Activated CD8-positive, alpha-beta T cell treated with anti-CD3 and anti-CD28 coated beads for 36 hours (primary cell): ENCODE measurements around the gene BRSK2. TPM values are rescaled to one million over a fixed set of nuclear protein-coding genes. Genes with fewer than 3 reads are reported as not detected.

Experiments
- ATAC-seq: fragments of 200-7000 bp; cut with Tn5 transposase; one replicate; pipeline ENCODE4 v1.10.0; 2021; ENCODE audit warnings: mild to moderate bottlenecking, moderate library complexity
- CTCF ChIA-PET: fragments of 350-600 bp; sonication (Branson Sonifier 250); formaldehyde crosslinking; loops from one replicate; lab custom pipeline; 2021; ENCODE audit warnings: antibody characterized with exemption; lab: Charles Lee
- POLR2A ChIA-PET: fragments of 350-600 bp; sonication (Branson Sonifier 250); formaldehyde crosslinking; loops from one replicate; lab custom pipeline; 2021; ENCODE audit warnings: antibody characterized with exemption; lab: Charles Lee
- DNase-seq: peaks from one replicate; pipeline ENCODE4 v3.0.0-alpha.2; 2020
- H3K27ac Mint-ChIP-seq: one replicate; pipeline ENCODE4 v1.8.0; 2021; ENCODE audit warnings: mild to moderate bottlenecking, mixed read lengths
- H3K27me3 Mint-ChIP-seq: one replicate; pipeline ENCODE4 v1.8.0; 2021; ENCODE audit warnings: mixed read lengths
- H3K36me3 Mint-ChIP-seq: one replicate; pipeline ENCODE4 v1.8.0; 2021; ENCODE audit warnings: low read depth, mixed read lengths
- H3K4me1 Mint-ChIP-seq: one replicate; pipeline ENCODE4 v1.8.0; 2021; ENCODE audit warnings: low read depth, mixed read lengths
- H3K4me3 Mint-ChIP-seq: one replicate; pipeline ENCODE4 v1.8.0; 2021; ENCODE audit warnings: mild to moderate bottlenecking, moderate library complexity, mixed read lengths
- H3K9me3 Mint-ChIP-seq: one replicate; pipeline ENCODE4 v1.8.0; 2021; ENCODE audit warnings: mixed read lengths
- intact Hi-C: fragments of 100-400 bp; cut with micrococcal nuclease; formaldehyde crosslinking; loops from one replicate; pipeline ENCODE4 v1.10.0; 2022
- total RNA-seq, 2 experiments: library from RNA; stranded (reverse); gene quantifications; one replicate each; pipeline ENCODE4 v1.2.3, GENCODE V29; 2021
- TF ChIP-seq, protein P1 (sequence below): fragments of 200-600 bp; IDR thresholded peaks from one replicate; pipeline ENCODE4 v1.8.0; 2022; ENCODE audit warnings: antibody characterized with exemption, mild to moderate bottlenecking

BRSK2 gene
- total RNA-seq, 2 experiments from 2014 or later, result 1.1 to 2.0 TPM

DNA sequence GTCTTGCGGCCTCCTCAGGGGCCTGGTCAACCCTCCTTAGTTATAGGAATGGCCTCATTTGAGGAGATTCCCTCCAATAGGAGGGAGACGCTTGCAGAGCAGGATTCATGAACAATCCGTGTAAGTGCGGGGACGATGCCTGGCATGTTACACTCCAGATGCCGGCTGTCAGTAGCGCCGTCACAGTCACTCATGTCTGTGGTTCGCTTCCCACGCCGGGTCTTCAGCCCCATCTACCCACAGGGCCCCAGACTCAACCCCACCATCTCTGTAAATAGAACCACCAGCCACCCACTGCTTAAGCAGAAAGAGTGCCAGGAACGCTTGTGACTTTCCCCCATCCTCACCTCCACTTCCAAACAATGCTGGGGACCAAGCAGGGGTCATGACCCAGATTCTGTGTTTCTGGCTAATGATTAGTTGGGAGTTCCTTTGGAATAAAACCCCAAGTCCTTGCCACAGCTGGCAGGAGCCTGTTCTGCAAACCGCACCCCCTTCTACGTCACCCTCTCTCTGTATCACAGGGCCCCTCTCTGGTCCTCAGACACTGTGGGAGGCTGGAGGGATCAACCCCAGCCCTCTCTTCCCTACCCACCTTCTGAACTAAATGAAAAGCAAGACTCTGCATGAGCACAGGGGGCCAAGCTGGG, 41.5 kb upstream of the BRSK2 start:
- no peak overlapping the region for H3K27ac Mint-ChIP-seq
- ATAC-seq (no peak), DNase-seq (no peak)
- no peak overlapping the region for H3K4me3 Mint-ChIP-seq
- TF ChIP-seq, protein P1, sequence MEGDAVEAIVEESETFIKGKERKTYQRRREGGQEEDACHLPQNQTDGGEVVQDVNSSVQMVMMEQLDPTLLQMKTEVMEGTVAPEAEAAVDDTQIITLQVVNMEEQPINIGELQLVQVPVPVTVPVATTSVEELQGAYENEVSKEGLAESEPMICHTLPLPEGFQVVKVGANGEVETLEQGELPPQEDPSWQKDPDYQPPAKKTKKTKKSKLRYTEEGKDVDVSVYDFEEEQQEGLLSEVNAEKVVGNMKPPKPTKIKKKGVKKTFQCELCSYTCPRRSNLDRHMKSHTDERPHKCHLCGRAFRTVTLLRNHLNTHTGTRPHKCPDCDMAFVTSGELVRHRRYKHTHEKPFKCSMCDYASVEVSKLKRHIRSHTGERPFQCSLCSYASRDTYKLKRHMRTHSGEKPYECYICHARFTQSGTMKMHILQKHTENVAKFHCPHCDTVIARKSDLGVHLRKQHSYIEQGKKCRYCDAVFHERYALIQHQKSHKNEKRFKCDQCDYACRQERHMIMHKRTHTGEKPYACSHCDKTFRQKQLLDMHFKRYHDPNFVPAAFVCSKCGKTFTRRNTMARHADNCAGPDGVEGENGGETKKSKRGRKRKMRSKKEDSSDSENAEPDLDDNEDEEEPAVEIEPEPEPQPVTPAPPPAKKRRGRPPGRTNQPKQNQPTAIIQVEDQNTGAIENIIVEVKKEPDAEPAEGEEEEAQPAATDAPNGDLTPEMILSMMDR, result no peak
- H3K36me3 Mint-ChIP-seq, result no peaks in the 10 kb centered on the region
- intact Hi-C loops, result no loop called here
- H3K27me3 Mint-ChIP-seq, result no peaks in the 10 kb centered on the region
- no peaks in the 10 kb centered on the region for H3K9me3 Mint-ChIP-seq
- H3K4me1 Mint-ChIP-seq, result peaks cover 4% of the 10 kb centered on the region
- POLR2A ChIA-PET, result no interaction called here
- CTCF ChIA-PET, result no interaction called here

DNA sequence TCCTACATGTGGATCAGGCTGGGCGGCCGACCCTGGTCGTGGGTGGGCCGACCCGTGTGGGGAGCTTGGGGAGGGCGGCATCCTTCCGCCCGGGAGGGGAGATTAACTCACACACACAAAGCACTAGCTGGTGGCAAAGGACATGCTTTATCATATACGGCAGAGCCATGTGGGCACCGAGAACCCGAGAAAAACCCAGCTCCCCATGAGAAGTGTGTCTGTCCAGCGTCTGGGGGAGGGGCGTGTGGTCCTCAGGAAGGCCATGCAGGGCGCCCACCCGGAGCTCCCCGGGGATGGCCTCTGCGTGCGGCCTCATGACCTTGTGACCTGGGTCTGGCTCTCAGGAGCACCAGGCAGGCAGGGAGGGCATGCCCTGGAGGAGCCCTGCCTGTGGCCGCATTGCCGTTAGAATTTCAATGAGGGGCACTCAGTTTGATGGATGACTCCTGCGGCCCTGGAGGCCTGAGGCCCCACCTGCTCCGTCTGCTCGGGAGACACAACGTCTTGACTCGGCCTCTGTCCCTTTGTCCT, 40.9 kb upstream of the BRSK2 start:
- POLR2A ChIA-PET, result no interaction called here

DNA sequence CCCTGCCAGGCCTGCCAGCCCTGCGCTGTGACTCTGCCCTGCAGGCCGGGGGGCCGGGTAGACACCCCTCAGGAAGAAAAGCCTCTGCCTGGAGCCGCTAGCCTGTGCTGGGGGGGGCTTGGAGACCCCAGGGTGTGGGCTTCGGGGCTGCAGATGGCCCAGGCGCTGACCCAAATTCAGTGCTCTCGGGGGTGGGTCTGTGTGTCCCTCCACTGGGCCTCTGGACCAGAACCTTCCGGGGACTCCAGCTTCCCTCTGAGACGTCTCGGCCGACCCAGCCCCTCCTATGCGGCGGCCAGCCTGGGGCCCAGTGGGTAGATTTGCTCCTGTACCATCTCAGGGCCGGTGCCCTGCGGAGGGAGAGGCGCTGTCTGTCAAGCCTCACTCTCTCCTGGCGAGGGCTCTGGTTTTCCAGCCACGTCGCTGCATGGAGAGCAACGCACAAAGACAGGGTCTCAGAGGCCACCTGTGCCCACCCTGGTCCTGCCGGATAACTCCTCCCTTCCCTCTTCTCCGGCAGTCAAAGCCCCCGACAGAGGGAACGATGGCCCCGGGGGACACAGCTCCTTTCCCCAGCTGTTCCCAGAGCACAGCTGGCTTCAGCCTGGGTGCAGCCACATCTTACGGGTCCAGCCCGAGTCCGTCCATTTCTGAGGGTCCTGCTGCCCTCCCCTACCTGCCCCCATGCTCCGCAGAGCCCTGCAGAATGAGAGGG, 40.2 kb upstream of the BRSK2 start:
- no peaks in the 10 kb centered on the region for H3K36me3 Mint-ChIP-seq
- TF ChIP-seq, protein P1, result no peak
- ChIA-PET POLR2A (no interaction called here), CTCF (interaction anchor here (1.0 kb wide), 1 partner anchor 10 kb away, joined by 3 read pairs; no protein-coding TSS in a partner anchor)
- H3K4me3 Mint-ChIP-seq, result no peak overlapping the region
- ATAC-seq (no peak), DNase-seq (no peak)
- no peak overlapping the region for H3K27ac Mint-ChIP-seq
- H3K27me3 Mint-ChIP-seq, result no peaks in the 10 kb centered on the region
- intact Hi-C loops, result no loop called here
- peaks cover 4% of the 10 kb centered on the region for H3K4me1 Mint-ChIP-seq
- no peaks in the 10 kb centered on the region for H3K9me3 Mint-ChIP-seq

More for the DNA sequence above, 40.9 kb upstream of the BRSK2 start:
- Mint-ChIP-seq H3K27ac (no peak overlapping the region), H3K9me3 (no peaks in the 10 kb centered on the region), H3K4me1 (peaks cover 4% of the 10 kb centered on the region), H3K27me3 (no peaks in the 10 kb centered on the region), H3K36me3 (no peaks in the 10 kb centered on the region), H3K4me3 (no peak overlapping the region)
- ATAC-seq (no peak), DNase-seq (no peak)
- CTCF ChIA-PET, result no interaction called here
- TF ChIP-seq, protein P1, result no peak
- intact Hi-C loops, result no loop called here

DNA sequence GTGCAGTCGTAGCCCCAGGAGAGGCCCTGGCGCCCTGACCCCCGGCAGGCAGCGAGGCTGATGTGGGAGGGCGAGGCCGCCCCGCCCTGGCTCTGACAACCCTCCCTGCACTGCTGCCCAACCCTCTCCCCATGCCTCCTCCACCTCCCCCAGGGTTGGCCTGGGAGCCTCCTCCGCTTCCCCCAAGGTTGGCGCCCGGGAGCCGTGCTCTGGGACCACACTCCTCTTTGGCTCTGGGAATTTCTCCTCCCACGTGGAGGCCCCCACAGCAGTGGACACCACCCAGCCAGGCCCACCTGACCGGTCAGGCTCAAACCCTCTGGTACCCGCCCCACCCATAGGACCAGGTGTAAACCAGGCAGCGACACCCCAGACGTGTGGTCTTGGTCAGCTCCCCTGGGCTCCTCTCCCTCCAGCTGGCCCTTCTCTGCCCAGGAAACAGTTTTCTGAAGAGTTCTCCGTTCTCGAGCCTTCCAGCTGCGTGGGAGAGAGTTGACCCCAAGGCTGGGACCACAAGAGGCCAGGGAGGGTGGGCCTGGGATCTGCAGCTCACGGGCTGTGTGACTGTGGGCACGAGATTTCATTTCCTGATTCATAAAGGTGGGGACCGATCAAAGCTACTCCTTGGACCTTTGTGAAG, 39.5 kb upstream of the BRSK2 start:
- Mint-ChIP-seq H3K27ac (no peak overlapping the region), H3K27me3 (no peaks in the 10 kb centered on the region), H3K4me1 (peaks cover 4% of the 10 kb centered on the region), H3K36me3 (no peaks in the 10 kb centered on the region), H3K4me3 (no peak overlapping the region), H3K9me3 (no peaks in the 10 kb centered on the region)
- ATAC-seq (no peak), DNase-seq (no peak)
- ChIA-PET CTCF (interaction anchor here (0.8 to 1.0 kb wide), 3 partner anchors 11 to 225 kb away, joined by 3 read pairs; no protein-coding TSS in a partner anchor), POLR2A (interaction anchor here (1.2 kb wide), 1 partner anchor 23 kb away, joined by 4 read pairs; no protein-coding TSS in a partner anchor)
- intact Hi-C loops, result no loop called here
- TF ChIP-seq, protein P1, result no peak
